H1 (cell line): ENCODE results near the gene CELF1. TPM values are rescaled to one million over a fixed set of nuclear protein-coding genes. Genes with fewer than 3 reads are reported as not detected.

ENCODE experiments used
- CTCF ChIA-PET: fragments of 300-600 bp; sonication (Branson Sonifier 250); formaldehyde crosslinking; loops from one replicate; lab custom pipeline; 2021; ENCODE audit not compliant: partially characterized antibody; lab: Charles Lee
- POLR2A ChIA-PET: fragments of 300-600 bp; sonication (Branson Sonifier 250); formaldehyde crosslinking; loops from one replicate; lab custom pipeline; 2021; ENCODE audit warnings: inconsistent platforms; ENCODE audit not compliant: partially characterized antibody; lab: Charles Lee
- DNase-seq, 2 experiments: peaks; one replicate each; pipeline versions ENCODE4 v3.0.0 to v3.0.0-alpha.2; 2010 to 2022; ENCODE audit warnings: low spot score in 2 of 2, low read depth in 1 of 2, mixed read lengths in 1 of 2
- FAIRE-seq: peaks from 2 replicates; lab custom pipeline; 2011; peaks lifted over from hg19 to GRCh38; lab: Jason Lieb, UNC
- H2AFZ ChIP-seq: 2 replicates; pipeline ENCODE4 v1.8.1; 2012; ENCODE audit warnings: low read length, inconsistent platforms
- H2AK5ac ChIP-seq: 2 replicates; pipeline ENCODE4 v1.6.1; 2013; ENCODE audit warnings: low read depth, low read length
- H2BK120ac ChIP-seq: replicated peaks from 2 replicates; pipeline ENCODE3; 2013; ENCODE audit warnings: low read depth, low read length, inconsistent platforms
- H2BK12ac ChIP-seq: 2 replicates; pipeline ENCODE4 v1.6.1; 2013; ENCODE audit warnings: low read depth, low read length
- H2BK15ac ChIP-seq: 2 replicates; pipeline ENCODE4 v1.6.1; 2013; ENCODE audit warnings: low read length
- H2BK20ac ChIP-seq: 2 replicates; pipeline ENCODE4 v1.6.1; 2013; ENCODE audit warnings: low read length
- H2BK5ac ChIP-seq: 2 replicates; pipeline ENCODE4 v1.6.1; 2013; ENCODE audit warnings: low read depth, low read length
- H3K14ac ChIP-seq: 2 replicates; pipeline ENCODE4 v1.6.1; 2013; ENCODE audit warnings: inconsistent platforms; ENCODE audit not compliant: insufficient read length
- H3K18ac ChIP-seq: 2 replicates; pipeline ENCODE4 v1.6.1; 2013; ENCODE audit warnings: low read length; ENCODE audit errors: extremely low read depth
- H3K23ac ChIP-seq: 2 replicates; pipeline ENCODE4 v1.6.1; 2013; ENCODE audit warnings: inconsistent platforms; ENCODE audit not compliant: insufficient read length
- H3K23me2 ChIP-seq: 2 replicates; pipeline ENCODE4 v1.6.1; 2013; ENCODE audit warnings: low read depth, low read length
- H3K27ac ChIP-seq: 2 replicates; pipeline ENCODE4 v1.6.1; 2011; ENCODE audit warnings: low read depth, low read length, inconsistent platforms
- H3K27me3 ChIP-seq, 4 experiments: replicated peaks in 1 of 4; 1 replicate in 1 of 4; 2 replicates in 3 of 4; pipeline versions ENCODE4 v1.6.1 to v1.8.1; 2011 to 2013; ENCODE audit warnings: low read length in 3 of 4, mild to moderate bottlenecking in 3 of 4, inconsistent platforms in 2 of 4, mixed read lengths in 2 of 4, moderate library complexity in 1 of 4; ENCODE audit not compliant: control insufficient read depth in 3 of 4, insufficient read depth in 3 of 4; ENCODE audit errors: extremely low read depth in 1 of 4
- H3K36me3 ChIP-seq, 4 experiments: 2 replicates each; pipeline versions ENCODE4 v1.6.1 to v1.8.1; 2011 to 2013; ENCODE audit warnings: mild to moderate bottlenecking in 4 of 4, low read length in 3 of 4, moderate library complexity in 2 of 4, control low read depth in 1 of 4, inconsistent platforms in 1 of 4; ENCODE audit not compliant: insufficient read depth in 4 of 4, control insufficient read depth in 2 of 4
- H3K4ac ChIP-seq: replicated peaks from 2 replicates; pipeline ENCODE3; 2013; ENCODE audit warnings: low read length, low read depth, mixed read lengths, inconsistent platforms; ENCODE audit not compliant: insufficient read length
- H3K4me1 ChIP-seq, 4 experiments: replicated peaks in 1 of 4; 1 replicate in 1 of 4; 2 replicates in 3 of 4; pipeline versions ENCODE4 v1.6.1 to v1.8.1; 2011 to 2013; ENCODE audit warnings: low read length in 3 of 4, inconsistent platforms in 2 of 4, mixed read lengths in 1 of 4; ENCODE audit not compliant: insufficient read depth in 4 of 4, control insufficient read depth in 3 of 4
- H3K4me2 ChIP-seq, 2 experiments: 2 replicates each; pipeline versions ENCODE4 v1.6.1 to v1.8.1; 2011 to 2013; ENCODE audit warnings: low read depth in 2 of 2, low read length in 2 of 2, control low read depth in 1 of 2, inconsistent platforms in 1 of 2, mild to moderate bottlenecking in 1 of 2; ENCODE audit not compliant: insufficient read depth in 1 of 2
- H3K4me3 ChIP-seq, 4 experiments: fragments of 200-600, 300-600 bp in 1 of 4; sonication (generic), shearing (Covaris generic), sonication (Bioruptor Twin) in 1 of 4; 2 replicates each; pipeline versions ENCODE4 v1.5.1 to v1.8.1; 2011 to 2016; ENCODE audit warnings: low read length in 4 of 4, low read depth in 3 of 4, control low read depth in 2 of 4, inconsistent platforms in 2 of 4, mild to moderate bottlenecking in 2 of 4, mixed read lengths in 1 of 4, moderate library complexity in 1 of 4; ENCODE audit not compliant: insufficient read depth in 2 of 4; ENCODE audit errors: extremely low read depth in 1 of 4
- H3K56ac ChIP-seq: replicated peaks from 2 replicates; pipeline ENCODE3; 2013; ENCODE audit warnings: low read depth, mild to moderate bottlenecking, mixed read lengths, low read length, inconsistent platforms; ENCODE audit not compliant: insufficient read length
- H3K79me1 ChIP-seq: 2 replicates; pipeline ENCODE4 v1.6.1; 2013; ENCODE audit warnings: low read depth, low read length, control low read depth
- H3K79me2 ChIP-seq, 2 experiments: 2 replicates each; pipeline versions ENCODE4 v1.6.1 to v1.8.1; 2012 to 2013; ENCODE audit warnings: low read length in 2 of 2, mild to moderate bottlenecking in 2 of 2, inconsistent platforms in 1 of 2; ENCODE audit not compliant: insufficient read depth in 2 of 2, control insufficient read depth in 1 of 2
- H3K9ac ChIP-seq, 4 experiments: replicated peaks in 1 of 4; 1 replicate in 1 of 4; 2 replicates in 3 of 4; pipeline versions ENCODE4 v1.6.1 to v1.8.1; 2011 to 2013; ENCODE audit warnings: low read depth in 3 of 4, low read length in 3 of 4, control low read depth in 2 of 4, mild to moderate bottlenecking in 2 of 4, moderate library complexity in 2 of 4, inconsistent platforms in 1 of 4; ENCODE audit errors: extremely low read depth in 1 of 4
- H3K9me3 ChIP-seq, 2 experiments: 2 replicates each; pipeline versions ENCODE4 v1.6.1 to v1.8.1; 2012 to 2013; ENCODE audit warnings: mild to moderate bottlenecking in 2 of 2, moderate library complexity in 2 of 2, control low read depth in 1 of 2, inconsistent platforms in 1 of 2, low read depth in 1 of 2, low read length in 1 of 2, mixed read lengths in 1 of 2; ENCODE audit not compliant: insufficient read depth in 2 of 2
- H4K20me1 ChIP-seq, 2 experiments: replicated peaks in 1 of 2; 2 replicates each; pipeline versions ENCODE3 to v1.8.1; 2011 to 2013; ENCODE audit warnings: inconsistent platforms in 2 of 2, low read length in 2 of 2, mild to moderate bottlenecking in 1 of 2; ENCODE audit not compliant: insufficient read depth in 2 of 2, control insufficient read depth in 1 of 2
- H4K5ac ChIP-seq: 2 replicates; pipeline ENCODE4 v1.6.1; 2013; ENCODE audit warnings: low read length, low read depth, mixed read lengths, inconsistent platforms; ENCODE audit not compliant: insufficient read length
- H4K8ac ChIP-seq: 2 replicates; pipeline ENCODE4 v1.8.0; 2013; ENCODE audit warnings: mild to moderate bottlenecking, moderate library complexity, low read length, inconsistent platforms; ENCODE audit not compliant: insufficient read depth; ENCODE audit errors: extremely low read depth
- H4K91ac ChIP-seq: replicated peaks from 2 replicates; pipeline ENCODE3; 2013; ENCODE audit warnings: low read length, mixed read lengths, inconsistent platforms; ENCODE audit not compliant: insufficient read length
- GABPA ChIP-seq: IDR thresholded peaks from 2 replicates; pipeline ENCODE4 v1.6.1; 2011; ENCODE audit warnings: mild to moderate bottlenecking, low read length, moderate library complexity, borderline replicate concordance; ENCODE audit not compliant: insufficient read depth
- MAFK ChIP-seq: IDR thresholded peaks from 2 replicates; pipeline ENCODE4 v1.6.1; 2012; ENCODE audit warnings: low read depth, mild to moderate bottlenecking, improper control_type of control experiment, low read length
- RNF2 ChIP-seq: fragments of 200-900, 300-1000 bp; sonication (generic); IDR thresholded peaks from 2 replicates; pipeline ENCODE4 v1.7.1; 2016; ENCODE audit warnings: borderline replicate concordance, low read depth, mild to moderate bottlenecking, antibody characterized with exemption, low read length; ENCODE audit not compliant: poor library complexity, severe bottlenecking; ENCODE audit errors: missing control alignments
- SIX5 ChIP-seq: IDR thresholded peaks from 2 replicates; pipeline ENCODE4 v1.6.1; 2011; ENCODE audit warnings: mild to moderate bottlenecking, low read depth, low read length
- SUZ12 ChIP-seq: fragments of 200-600 bp; sonication (generic); IDR thresholded peaks from 2 replicates; pipeline ENCODE4 v1.6.1; 2012; ENCODE audit warnings: mild to moderate bottlenecking, inconsistent platforms, low read length, moderate library complexity, mixed read lengths
- TAF1 ChIP-seq: IDR thresholded peaks from 2 replicates; pipeline ENCODE4 v1.6.1; 2011; ENCODE audit warnings: mild to moderate bottlenecking, low read depth, low read length
- WGBS, 2 experiments: shearing (Covaris generic) in 1 of 2; methylation state at CpG; one replicate each; pipeline versions ENCODE4 v1.1.6 to v1.1.7; 2013 to 2015; ENCODE audit warnings: low lambda C conversion rate in 2 of 2, mixed read lengths in 2 of 2, inconsistent platforms in 1 of 2, low coverage in 1 of 2, missing lambda C conversion rate in 1 of 2; ENCODE audit not compliant: insufficient replicate concordance in 2 of 2, insufficient coverage in 1 of 2, insufficient read length in 1 of 2; ENCODE audit errors: extremely low coverage in 1 of 2, missing lambda C conversion rate in 1 of 2; 5-methylcytosine and 5-hydroxymethylcytosine counted together
- polyA plus RNA-seq, 7 experiments: library from polyadenylated mRNA; depleted of rRNA in 3 of 7; stranded (reverse) in 5 of 7; unstranded in 2 of 7; fragments of >200 nt in 5 of 7; fragments of 200-250 nt in 2 of 7; gene quantifications; 1 replicate in 5 of 7; 2 replicates in 1 of 7; 4 replicates in 1 of 7; pipeline versions ENCODE4 v1.2.1 to v1.2.3, GENCODE V29; 2011 to 2013; ENCODE audit warnings: missing spikeins in 2 of 7, mixed read lengths in 2 of 7
- total RNA-seq: library from RNA; stranded (reverse); fragmentation: NEBNext Ultra II Directional; extraction: Animal tissue kit (Norgen Biotek cat#: 25700); gene quantifications from 2 replicates; pipeline ENCODE4 v1.2.1, GENCODE V29; 2021

The CELF1 gene
- total and polyA plus RNA-seq, 2 of the 8 experiments (the other 6 are each of a cell fraction or from before 2014, with no cell fraction given), result 131 to 197 TPM

- no peak for DNase-seq
- Histone ChIP-seq H2AFZ (no peak overlapping the region), H3K27me3 (no peaks in the 10 kb centered on the region), H3K4me2 (no peak overlapping the region), H2BK12ac (no peak overlapping the region), H2BK15ac (no peak overlapping the region), H3K79me2 (no peaks in the 10 kb centered on the region), H3K79me1 (no peaks in the 10 kb centered on the region), H3K4me1 (no peaks in the 10 kb centered on the region), H3K56ac (no peak overlapping the region), H3K4me3 (no peak overlapping the region), H3K18ac (no peak overlapping the region), H3K27ac (no peak overlapping the region), H3K14ac (no peak overlapping the region), H4K91ac (no peak overlapping the region), H3K4ac (no peak overlapping the region), H3K9me3 (no peaks in the 10 kb centered on the region), H3K23me2 (no peaks in the 10 kb centered on the region), H4K20me1 (no peaks in the 10 kb centered on the region), H2BK20ac (no peak overlapping the region), H2BK120ac (no peak overlapping the region), H3K36me3 (no peaks in the 10 kb centered on the region), H2BK5ac (no peak overlapping the region), H4K5ac (no peak overlapping the region), H4K8ac (no peak overlapping the region), H3K23ac (no peak overlapping the region), H3K9ac (no peak overlapping the region), H2AK5ac (no peak overlapping the region)
- ChIA-PET CTCF (interaction anchor here (0.8 to 1.5 kb wide), 3 partner anchors 13 to 66 kb away, joined by 3 to 6 read pairs (median 4); partner anchors contain the start of gene PSMC3), POLR2A (interaction anchor here (0.9 to 1.3 kb wide), 3 partner anchors 10 to 24 kb away, joined by 3 to 8 read pairs (median 5); partner anchors contain the start of gene PSMC3)
- FAIRE-seq, result no peak
- TF ChIP-seq TAF1, result no peak
- TF ChIP-seq SUZ12, result no peak
- no peak for TF ChIP-seq RNF2
- no peak for TF ChIP-seq GABPA
- no peak for TF ChIP-seq SIX5
- TF ChIP-seq MAFK, result no peak
- WGBS, 2 experiments, result 91% methylated on average over 2 of the region's 2 CpGs; no CpG with 5 or more reads in 1 of the 2 experiments
These were observed 112.9 kb downstream of the CELF1 start for GRCh38 chr11:47440054-47440476.
